Inferior parietal cortex (tissue), 1 donor: Measurements from ENCODE around the gene HOXA2.

Experiments used
- DNase-seq: peaks from one replicate; pipeline ENCODE4 v3.0.0-alpha.2; 2016; ENCODE audit errors: extremely low spot score

Gene HOXA2

GRCh38 chr7:27102581-27103442 is at the start of gene HOXA2:
Gene HOXA2, minus strand, starts transcription at chr7:27102683. Its CDS starts 183 bp downstream, at chr7:27102500.
- DNase-seq, result no peak

GRCh38 chr7:27151341-27151930 is 49.0 kb upstream of the HOXA2 start:
- DNase-seq, result no peak

GRCh38 chr7:27150568-27151340 is 48.3 kb upstream of the HOXA2 start:
- no peak for DNase-seq

GRCh38 chr7:27149842-27150567 is 47.5 kb upstream of the HOXA2 start:
- DNase-seq, result no peak

GRCh38 chr7:27148756-27149641 is 46.5 kb upstream of the HOXA2 start:
- no peak for DNase-seq

GRCh38 chr7:27148031-27148755 is 45.7 kb upstream of the HOXA2 start:
- no peak for DNase-seq

GRCh38 chr7:27147199-27148030 is 44.9 kb upstream of the HOXA2 start, which contains the start of gene HOXA6:
Gene HOXA6, minus strand, starts transcription at chr7:27147774. Its CDS starts 25 bp downstream, at chr7:27147749.
- no peak for DNase-seq

GRCh38 chr7:27146491-27147198 is 44.2 kb upstream of the HOXA2 start:
- no peak for DNase-seq

GRCh38 chr7:27145914-27146412 is 43.5 kb upstream of the HOXA2 start:
- DNase-seq, result no peak

GRCh38 chr7:27145165-27145913 is 42.9 kb upstream of the HOXA2 start:
- no peak for DNase-seq

- DNase-seq, result no peak
Observed at GRCh38 chr7:27144781-27145164, 42.3 kb upstream of the HOXA2 start.

GRCh38 chr7:27143950-27144780 is 41.7 kb upstream of the HOXA2 start:
- no peak for DNase-seq

GRCh38 chr7:27143023-27143949 is 40.8 kb upstream of the HOXA2 start, which contains the start of gene HOXA5:
Gene HOXA5, minus strand, starts transcription at chr7:27143681. Its CDS starts 74 bp downstream, at chr7:27143607.
- no peak for DNase-seq

- DNase-seq, result no peak
Observed at GRCh38 chr7:27142580-27143022, 40.1 kb upstream of the HOXA2 start.

GRCh38 chr7:27141923-27142579 is 39.6 kb upstream of the HOXA2 start:
- DNase-seq, result no peak
